ENCODE data around the gene CEP112.

Gene CEP112

DNA sequence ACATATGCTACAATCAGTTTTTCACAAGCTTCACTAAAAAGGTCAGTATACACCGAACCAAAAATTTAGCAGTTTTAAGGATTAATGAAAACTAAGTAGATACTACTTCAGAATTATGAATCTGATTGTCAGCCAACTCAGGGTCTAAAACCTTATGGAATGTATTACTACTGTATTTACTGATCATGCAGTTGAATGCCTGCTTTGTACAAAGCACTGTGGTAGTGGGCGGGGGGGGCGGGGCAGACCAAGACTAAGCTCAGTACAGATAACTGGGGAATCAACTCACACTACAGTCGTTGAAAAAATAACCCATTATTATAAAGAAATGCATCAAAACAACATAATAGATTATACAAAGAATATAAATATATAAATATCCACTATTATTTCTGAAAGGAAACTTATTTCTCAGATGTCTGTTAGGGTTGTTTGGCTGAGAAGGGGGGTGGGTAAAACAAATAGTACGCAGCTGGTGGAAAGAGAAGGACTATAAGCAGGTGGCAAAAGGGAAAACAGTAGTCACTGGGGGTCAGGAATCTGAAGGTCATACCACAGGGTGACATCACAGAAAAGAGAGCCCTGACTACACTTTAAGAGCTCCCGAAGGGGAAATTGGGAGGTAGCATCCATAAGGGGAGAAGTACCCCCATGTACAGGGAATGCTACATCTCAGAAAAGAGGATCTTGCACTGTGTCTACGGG, 521.1 kb downstream of the CEP112 start:
- TF ChIP-seq L3MBTL2 (conservative IDR thresholded peaks at IDR 0.05), result no peak
- TF ChIP-seq, protein P1, sequence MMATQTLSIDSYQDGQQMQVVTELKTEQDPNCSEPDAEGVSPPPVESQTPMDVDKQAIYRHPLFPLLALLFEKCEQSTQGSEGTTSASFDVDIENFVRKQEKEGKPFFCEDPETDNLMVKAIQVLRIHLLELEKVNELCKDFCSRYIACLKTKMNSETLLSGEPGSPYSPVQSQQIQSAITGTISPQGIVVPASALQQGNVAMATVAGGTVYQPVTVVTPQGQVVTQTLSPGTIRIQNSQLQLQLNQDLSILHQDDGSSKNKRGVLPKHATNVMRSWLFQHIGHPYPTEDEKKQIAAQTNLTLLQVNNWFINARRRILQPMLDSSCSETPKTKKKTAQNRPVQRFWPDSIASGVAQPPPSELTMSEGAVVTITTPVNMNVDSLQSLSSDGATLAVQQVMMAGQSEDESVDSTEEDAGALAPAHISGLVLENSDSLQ (IDR thresholded peaks at IDR 0.05), result no peak
- POLR2A ChIA-PET, result no interaction called here
- CTCF ChIA-PET, result no interaction called here
- DNase-seq (ENCODE audit: extremely low spot score), result no peak

- ChIA-PET CTCF (no interaction called here), POLR2A (no interaction called here)
- no peak for DNase-seq (ENCODE audit: extremely low spot score)
- TF ChIP-seq, protein P1 (IDR thresholded peaks at IDR 0.05), result no peak
- TF ChIP-seq SUZ12 (IDR thresholded peaks at IDR 0.05) (no peak), CTBP1 (IDR thresholded peaks at IDR 0.05; ENCODE audit: borderline replicate concordance) (no peak), BHLHE40 (IDR thresholded peaks at IDR 0.05; ENCODE audit: borderline replicate concordance) (no peak), ELF4 (IDR thresholded peaks at IDR 0.05) (no peak), TARDBP (IDR thresholded peaks at IDR 0.05) (no peak), FOXM1 (IDR thresholded peaks at IDR 0.05; ENCODE audit: borderline replicate concordance) (no peak), ARNT (IDR thresholded peaks at IDR 0.05) (no peak), LEF1 (IDR thresholded peaks at IDR 0.05; ENCODE audit: borderline replicate concordance) (no peak), HDGF (IDR thresholded peaks at IDR 0.05; ENCODE audit: borderline replicate concordance) (no peak), L3MBTL2 (conservative IDR thresholded peaks at IDR 0.05) (no peak)
Measured at GRCh38 chr17:65668211-65668610, 523.7 kb downstream of the CEP112 start.

GRCh38 chr17:65667656-65668055, 524.3 kb downstream of the CEP112 start:
- ChIA-PET CTCF (no interaction called here), POLR2A (no interaction called here)
- TF ChIP-seq, protein P1 (IDR thresholded peaks at IDR 0.05), result no peak
- no peak for TF ChIP-seq TARDBP (IDR thresholded peaks at IDR 0.05)
- no peak for TF ChIP-seq CTBP1 (IDR thresholded peaks at IDR 0.05; ENCODE audit: borderline replicate concordance)
- TF ChIP-seq BHLHE40 (IDR thresholded peaks at IDR 0.05; ENCODE audit: borderline replicate concordance), result no peak
- TF ChIP-seq FOXK2 (IDR thresholded peaks at IDR 0.05), result no peak
- TF ChIP-seq LEF1 (IDR thresholded peaks at IDR 0.05; ENCODE audit: borderline replicate concordance), result no peak
- TF ChIP-seq SP1 (IDR thresholded peaks at IDR 0.05), result no peak
- no peak for TF ChIP-seq ELF4 (IDR thresholded peaks at IDR 0.05)
- no peak for TF ChIP-seq HDGF (IDR thresholded peaks at IDR 0.05; ENCODE audit: borderline replicate concordance)
- no peak for TF ChIP-seq NFRKB (IDR thresholded peaks at IDR 0.05)
- TF ChIP-seq L3MBTL2 (conservative IDR thresholded peaks at IDR 0.05), result no peak
- TF ChIP-seq SUZ12 (IDR thresholded peaks at IDR 0.05), result no peak
- no peak for TF ChIP-seq FOXM1 (IDR thresholded peaks at IDR 0.05; ENCODE audit: borderline replicate concordance)
- no peak for DNase-seq (ENCODE audit: extremely low spot score)

GRCh38 chr17:65666876-65667321, 525.0 kb downstream of the CEP112 start:
- POLR2A ChIA-PET, result no interaction called here
- CTCF ChIA-PET, result no interaction called here
- no peak for DNase-seq (ENCODE audit: extremely low spot score)
- TF ChIP-seq ELF4 (IDR thresholded peaks at IDR 0.05) (no peak), SUZ12 (IDR thresholded peaks at IDR 0.05) (no peak), NFRKB (IDR thresholded peaks at IDR 0.05) (no peak), ZNF384 (IDR thresholded peaks at IDR 0.05) (no peak), ARNT (IDR thresholded peaks at IDR 0.05) (no peak), CTBP1 (IDR thresholded peaks at IDR 0.05; ENCODE audit: borderline replicate concordance) (no peak)

- ChIA-PET POLR2A (no interaction called here), CTCF (no interaction called here)
- DNase-seq (ENCODE audit: extremely low spot score), result no peak
- TF ChIP-seq FOXA1 (IDR thresholded peaks at IDR 0.05) (no peak), HDGF (IDR thresholded peaks at IDR 0.05; ENCODE audit: borderline replicate concordance) (no peak)
Measured at GRCh38 chr17:65665966-65666365, 526.0 kb downstream of the CEP112 start.

DNA sequence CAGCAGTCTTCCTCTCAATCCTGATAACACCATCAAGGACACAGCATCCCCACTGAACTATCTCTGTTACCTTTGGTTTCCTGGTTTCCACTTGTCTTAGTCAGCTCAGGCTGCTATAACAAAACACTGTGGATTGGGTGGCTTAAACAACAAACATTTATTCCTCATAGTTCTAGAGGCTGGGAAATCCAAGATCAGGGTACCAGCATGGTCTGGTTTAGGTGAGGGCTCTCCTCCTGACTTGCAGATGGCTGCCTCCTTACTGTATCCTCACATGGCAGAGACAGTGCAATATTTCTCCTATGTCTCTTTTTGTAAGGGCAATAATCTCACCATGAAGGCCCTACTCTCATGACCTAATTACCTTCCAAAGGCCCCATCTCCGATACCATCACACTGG, 527.2 kb downstream of the CEP112 start:
- CTCF ChIA-PET, result no interaction called here
- TF ChIP-seq HDGF (IDR thresholded peaks at IDR 0.05; ENCODE audit: borderline replicate concordance) (no peak), SP1 (IDR thresholded peaks at IDR 0.05) (no peak), ELF4 (IDR thresholded peaks at IDR 0.05) (no peak), ARNT (IDR thresholded peaks at IDR 0.05) (no peak)
- TF ChIP-seq, protein P1 (IDR thresholded peaks at IDR 0.05), result no peak
- no peak for DNase-seq (ENCODE audit: extremely low spot score)
- POLR2A ChIA-PET, result no interaction called here

DNA sequence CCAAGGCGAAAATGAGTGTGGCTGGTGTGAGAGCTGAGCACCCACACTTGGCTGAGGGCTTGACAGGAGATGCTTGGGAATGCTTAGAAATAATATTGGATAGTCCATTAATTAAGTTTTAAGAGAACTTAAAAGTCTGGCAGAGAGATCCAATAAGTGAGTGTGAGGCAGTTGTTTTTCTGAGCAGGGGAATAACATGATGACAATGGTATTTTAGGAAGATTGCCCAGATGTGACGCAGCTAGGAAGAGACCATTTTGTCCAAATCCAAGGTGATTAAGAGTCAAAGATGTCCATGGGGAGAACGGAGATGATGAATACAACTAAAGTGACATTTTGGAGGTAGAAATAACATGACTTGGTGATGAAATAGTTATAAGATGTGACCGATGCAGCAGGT, 527.7 kb downstream of the CEP112 start:
- POLR2A ChIA-PET, result no interaction called here
- DNase-seq (ENCODE audit: extremely low spot score), result no peak
- CTCF ChIA-PET, result no interaction called here
- no peak for TF ChIP-seq L3MBTL2 (conservative IDR thresholded peaks at IDR 0.05)
- no peak for TF ChIP-seq FOXA1 (IDR thresholded peaks at IDR 0.05)
- TF ChIP-seq CTBP1 (IDR thresholded peaks at IDR 0.05; ENCODE audit: borderline replicate concordance), result no peak
- TF ChIP-seq SUZ12 (IDR thresholded peaks at IDR 0.05), result no peak
- no peak for TF ChIP-seq ZNF384 (IDR thresholded peaks at IDR 0.05)
- TF ChIP-seq ELF4 (IDR thresholded peaks at IDR 0.05), result no peak
- no peak for TF ChIP-seq TARDBP (IDR thresholded peaks at IDR 0.05)
- no peak for TF ChIP-seq BHLHE40 (IDR thresholded peaks at IDR 0.05; ENCODE audit: borderline replicate concordance)

Measured in HEK293T (cell line).